Measurements from ENCODE around the gene EFL1.
"Not testable (repeated sequence)": the region's sequence is repeated elsewhere in the genome, so short reads cannot be mapped to it uniquely, and the experiment has no call there.

Gene EFL1

GRCh38 chr15:82305621-82306048 is 43.1 kb upstream of the EFL1 start:
- Histone ChIP-seq H3K4me1 (ENCODE audit: insufficient read depth, poor library complexity, severe bottlenecking) (no peaks in the 10 kb centered on the region), H3K4me3 (ENCODE audit: severe bottlenecking) (no peak overlapping the region), H3K27ac (ENCODE audit: poor library complexity, severe bottlenecking) (no peak overlapping the region), H3K9me3 (ENCODE audit: severe bottlenecking) (no peaks in the 10 kb centered on the region), H3K36me3 (ENCODE audit: low read depth) (no peaks in the 10 kb centered on the region), H3K27me3 (ENCODE audit: insufficient read depth, poor library complexity, severe bottlenecking) (no peaks in the 10 kb centered on the region)
- DNase-seq (ENCODE audit: low spot score) (peak; percentile 61), ATAC-seq (ENCODE audit: low read depth) (no peak)
- TF ChIP-seq CTCF (IDR thresholded peaks at IDR 0.05; ENCODE audit: poor library complexity, severe bottlenecking): no peak

GRCh38 chr15:82304778-82305090 is 42.2 kb upstream of the EFL1 start:
- no peak for TF ChIP-seq CTCF (IDR thresholded peaks at IDR 0.05; ENCODE audit: poor library complexity, severe bottlenecking)
- Histone ChIP-seq H3K4me3 (ENCODE audit: severe bottlenecking) (no peak overlapping the region), H3K27ac (ENCODE audit: poor library complexity, severe bottlenecking) (no peak overlapping the region), H3K9me3 (ENCODE audit: severe bottlenecking) (no peaks in the 10 kb centered on the region), H3K36me3 (ENCODE audit: low read depth) (no peaks in the 10 kb centered on the region), H3K27me3 (ENCODE audit: insufficient read depth, poor library complexity, severe bottlenecking) (no peaks in the 10 kb centered on the region), H3K4me1 (ENCODE audit: insufficient read depth, poor library complexity, severe bottlenecking) (no peaks in the 10 kb centered on the region)
- DNase-seq (ENCODE audit: low spot score): peak; percentile 41
- no peak for ATAC-seq (ENCODE audit: low read depth)

GRCh38 chr15:82303956-82304777 is 41.6 kb upstream of the EFL1 start:
- H3K27ac ChIP-seq (ENCODE audit: poor library complexity, severe bottlenecking): no peak overlapping the region
- H3K4me3 ChIP-seq (ENCODE audit: severe bottlenecking): no peak overlapping the region
- TF ChIP-seq CTCF (IDR thresholded peaks at IDR 0.05; ENCODE audit: poor library complexity, severe bottlenecking): no peak
- H3K9me3 ChIP-seq (ENCODE audit: severe bottlenecking): no peaks in the 10 kb centered on the region
- ATAC-seq (ENCODE audit: low read depth) (no peak), DNase-seq (ENCODE audit: low spot score) (peak; percentile 67)
- no peaks in the 10 kb centered on the region for H3K27me3 ChIP-seq (ENCODE audit: insufficient read depth, poor library complexity, severe bottlenecking)
- no peaks in the 10 kb centered on the region for H3K4me1 ChIP-seq (ENCODE audit: insufficient read depth, poor library complexity, severe bottlenecking)
- no peaks in the 10 kb centered on the region for H3K36me3 ChIP-seq (ENCODE audit: low read depth)

- no peak overlapping the region for H3K4me3 ChIP-seq (ENCODE audit: severe bottlenecking)
- ATAC-seq (ENCODE audit: low read depth) (no peak), DNase-seq (ENCODE audit: low spot score) (no peak)
- no peaks in the 10 kb centered on the region for H3K4me1 ChIP-seq (ENCODE audit: insufficient read depth, poor library complexity, severe bottlenecking)
- H3K36me3 ChIP-seq (ENCODE audit: low read depth): no peaks in the 10 kb centered on the region
- no peaks in the 10 kb centered on the region for H3K27me3 ChIP-seq (ENCODE audit: insufficient read depth, poor library complexity, severe bottlenecking)
- no peaks in the 10 kb centered on the region for H3K9me3 ChIP-seq (ENCODE audit: severe bottlenecking)
- no peak overlapping the region for H3K27ac ChIP-seq (ENCODE audit: poor library complexity, severe bottlenecking)
- no peak for TF ChIP-seq CTCF (IDR thresholded peaks at IDR 0.05; ENCODE audit: poor library complexity, severe bottlenecking)
Observed at GRCh38 chr15:82301296-82302016, 38.9 kb upstream of the EFL1 start.

- TF ChIP-seq CTCF (IDR thresholded peaks at IDR 0.05; ENCODE audit: poor library complexity, severe bottlenecking): no peak
- H3K4me1 ChIP-seq (ENCODE audit: insufficient read depth, poor library complexity, severe bottlenecking): no peaks in the 10 kb centered on the region
- no peaks in the 10 kb centered on the region for H3K9me3 ChIP-seq (ENCODE audit: severe bottlenecking)
- no peaks in the 10 kb centered on the region for H3K27me3 ChIP-seq (ENCODE audit: insufficient read depth, poor library complexity, severe bottlenecking)
- H3K27ac ChIP-seq (ENCODE audit: poor library complexity, severe bottlenecking): no peak overlapping the region
- H3K36me3 ChIP-seq (ENCODE audit: low read depth): no peaks in the 10 kb centered on the region
- ATAC-seq (ENCODE audit: low read depth) (no peak), DNase-seq (ENCODE audit: low spot score) (no peak)
- no peak overlapping the region for H3K4me3 ChIP-seq (ENCODE audit: severe bottlenecking)
Observed at GRCh38 chr15:82300883-82301282, 38.3 kb upstream of the EFL1 start.

GRCh38 chr15:82300326-82300725 is 37.8 kb upstream of the EFL1 start:
- H3K27me3 ChIP-seq (ENCODE audit: insufficient read depth, poor library complexity, severe bottlenecking); H3K9me3 ChIP-seq (ENCODE audit: severe bottlenecking); DNase-seq (ENCODE audit: low spot score); H3K4me1 ChIP-seq (ENCODE audit: insufficient read depth, poor library complexity, severe bottlenecking); H3K27ac ChIP-seq (ENCODE audit: poor library complexity, severe bottlenecking); H3K4me3 ChIP-seq (ENCODE audit: severe bottlenecking); H3K36me3 ChIP-seq (ENCODE audit: low read depth): not testable (repeated sequence)
- ATAC-seq (ENCODE audit: low read depth): peak; percentile 75

GRCh38 chr15:82299511-82299914 is 37.0 kb upstream of the EFL1 start:
- H3K36me3 ChIP-seq (ENCODE audit: low read depth); DNase-seq (ENCODE audit: low spot score); H3K4me3 ChIP-seq (ENCODE audit: severe bottlenecking); H3K27ac ChIP-seq (ENCODE audit: poor library complexity, severe bottlenecking); H3K4me1 ChIP-seq (ENCODE audit: insufficient read depth, poor library complexity, severe bottlenecking); H3K9me3 ChIP-seq (ENCODE audit: severe bottlenecking); ATAC-seq (ENCODE audit: low read depth); H3K27me3 ChIP-seq (ENCODE audit: insufficient read depth, poor library complexity, severe bottlenecking): not testable (repeated sequence)
